NCI-H345 (cell line): ENCODE results near the gene UBE2E2.
"Not testable (repeated sequence)": the region's sequence is repeated elsewhere in the genome, so short reads cannot be mapped to it uniquely, and the experiment has no call there.

Experiments used
- DNase-seq: peaks from one replicate; lab custom pipeline; 2025; lab: John Stamatoyannopoulos, UW

Gene UBE2E2

GRCh38 chr3:23588547-23588946 lies 385.4 kb downstream of the UBE2E2 start:
- no peak for DNase-seq

GRCh38 chr3:23589602-23590001 lies 386.5 kb downstream of the UBE2E2 start:
- DNase-seq: no peak

- DNase-seq: no peak
These were observed 387.5 kb downstream of the UBE2E2 start for GRCh38 chr3:23590424-23591273.

GRCh38 chr3:23591374-23591773 lies 388.2 kb downstream of the UBE2E2 start:
- DNase-seq: no peak

- DNase-seq: no peak
These were observed 390.1 kb downstream of the UBE2E2 start for GRCh38 chr3:23592961-23593931.

GRCh38 chr3:23594066-23594465 lies 390.9 kb downstream of the UBE2E2 start:
- DNase-seq: no peak

GRCh38 chr3:23594894-23595670 lies 392.0 kb downstream of the UBE2E2 start:
- DNase-seq: no peak

GRCh38 chr3:23595851-23596250 lies 392.7 kb downstream of the UBE2E2 start:
- no peak for DNase-seq

- DNase-seq: no peak
These were observed 397.2 kb downstream of the UBE2E2 start for GRCh38 chr3:23600167-23600871.

GRCh38 chr3:23601091-23601822 lies 398.1 kb downstream of the UBE2E2 start:
- no peak for DNase-seq

- DNase-seq: no peak
These were observed 399.8 kb downstream of the UBE2E2 start for GRCh38 chr3:23602971-23603370.

GRCh38 chr3:23607184-23607847 lies 404.2 kb downstream of the UBE2E2 start:
- no peak for DNase-seq

GRCh38 chr3:23608650-23609049 lies 405.5 kb downstream of the UBE2E2 start:
- no peak for DNase-seq

GRCh38 chr3:23611737-23612295 lies 408.7 kb downstream of the UBE2E2 start:
- DNase-seq: no peak

- DNase-seq: no peak
These were observed 409.3 kb downstream of the UBE2E2 start for GRCh38 chr3:23612296-23612891.

- DNase-seq: no peak
These were observed 411.9 kb downstream of the UBE2E2 start for GRCh38 chr3:23615068-23615467.

GRCh38 chr3:23618475-23618874 lies 415.3 kb downstream of the UBE2E2 start:
- not testable (repeated sequence) for DNase-seq

GRCh38 chr3:23619705-23620637 lies 416.8 kb downstream of the UBE2E2 start:
- DNase-seq: no peak
